HG03196 (cell line): ENCODE measurements around the gene KLF1.
A peak's percentile ranks its signal among the peaks of the same experiment; 100 is the strongest.
"Not testable (repeated sequence)": the region's sequence is repeated elsewhere in the genome, so short reads cannot be mapped to it uniquely, and the experiment has no call there.

ENCODE experiments used
- ATAC-seq: cut with Tn5 transposase; IDR thresholded peaks from one replicate; pipeline ENCODE4 v1.9.1; 2021; ENCODE audit not compliant: unreplicated experiment

Gene KLF1

GRCh38 chr19:12886969-12887747, at the start of gene KLF1:
Gene KLF1, minus strand, starts transcription at chr19:12887201. Its CDS starts 61 bp downstream, at chr19:12887140.
- no peak for ATAC-seq

- no peak for ATAC-seq
These were observed 49.6 kb upstream of the KLF1 start for GRCh38 chr19:12936582-12936981.

GRCh38 chr19:12935071-12935470, 48.1 kb upstream of the KLF1 start:
- no peak for ATAC-seq

GRCh38 chr19:12933287-12934072, 46.5 kb upstream of the KLF1 start, which contains the start of gene FARSA:
Gene FARSA, minus strand, starts transcription at chr19:12933711. Its CDS starts 15 bp downstream, at chr19:12933696.
- peak; percentile 42 for ATAC-seq

GRCh38 chr19:12932392-12933286, 45.6 kb upstream of the KLF1 start:
- no peak for ATAC-seq

GRCh38 chr19:12930002-12930645, 43.1 kb upstream of the KLF1 start:
- no peak for ATAC-seq

- ATAC-seq = no peak
These were observed 37.8 kb upstream of the KLF1 start for GRCh38 chr19:12924621-12925310.

- ATAC-seq = no peak
These were observed 36.0 kb upstream of the KLF1 start for GRCh38 chr19:12922959-12923358.

- no peak for ATAC-seq
These were observed 34.0 kb upstream of the KLF1 start for GRCh38 chr19:12921047-12921446.

- ATAC-seq = no peak
These were observed 31.3 kb upstream of the KLF1 start for GRCh38 chr19:12918253-12918652.

GRCh38 chr19:12915860-12916259, 28.9 kb upstream of the KLF1 start:
- not testable (repeated sequence) for ATAC-seq

- ATAC-seq = no peak
These were observed 27.1 kb upstream of the KLF1 start for GRCh38 chr19:12913851-12914690.

- ATAC-seq = no peak
These were observed 26.1 kb upstream of the KLF1 start for GRCh38 chr19:12913011-12913561.

GRCh38 chr19:12912571-12912970, 25.6 kb upstream of the KLF1 start:
- ATAC-seq = no peak

- ATAC-seq = no peak
These were observed 20.2 kb upstream of the KLF1 start for GRCh38 chr19:12907166-12907565.

- ATAC-seq = peak; percentile 55
These were observed 13.0 kb upstream of the KLF1 start for GRCh38 chr19:12899891-12900518.

GRCh38 chr19:12896460-12896859, 9.5 kb upstream of the KLF1 start:
- ATAC-seq = no peak

GRCh38 chr19:12893582-12893981, 6.6 kb upstream of the KLF1 start:
- ATAC-seq = no peak
